Small intestine (tissue), 7 donors: ENCODE measurements around the gene CYP3A7. TPM values are rescaled to one million over a fixed set of nuclear protein-coding genes. Genes with fewer than 3 reads are reported as not detected.
"Not testable (repeated sequence)": the region's sequence is repeated elsewhere in the genome, so short reads cannot be mapped to it uniquely, and the experiment has no call there.

Experiments used
- DNase-seq, 2 donors: peaks; one replicate each; pipeline versions ENCODE4 v3.0.0 to v3.0.0-alpha.2; 2013
- FAIRE-seq: peaks from 2 replicates; lab custom pipeline; 2012; peaks lifted over from hg19 to GRCh38; lab: Jason Lieb, UNC
- H3K27ac ChIP-seq, 3 donors: one replicate each; pipeline ENCODE4 v1.5.1; 2013; ENCODE audit warnings: low read length in 2 of 3, mild to moderate bottlenecking in 2 of 3, control low read depth in 1 of 3, inconsistent platforms in 1 of 3, low read depth in 1 of 3, moderate library complexity in 1 of 3
- H3K27me3 ChIP-seq, 3 donors: one replicate each; pipeline ENCODE4 v1.6.1; 2013; ENCODE audit warnings: low read length in 3 of 3, inconsistent platforms in 1 of 3; ENCODE audit not compliant: control insufficient read depth in 3 of 3, insufficient read depth in 3 of 3
- H3K36me3 ChIP-seq, 3 donors: one replicate each; pipeline ENCODE4 v1.6.1; 2013; ENCODE audit warnings: low read length in 3 of 3, inconsistent platforms in 1 of 3, low read depth in 1 of 3, mild to moderate bottlenecking in 1 of 3, moderate library complexity in 1 of 3; ENCODE audit not compliant: control insufficient read depth in 3 of 3, insufficient read depth in 2 of 3
- H3K4me1 ChIP-seq, 3 donors: one replicate each; pipeline ENCODE4 v1.6.1; 2013; ENCODE audit warnings: low read length in 2 of 3, inconsistent platforms in 1 of 3, low read depth in 1 of 3, mild to moderate bottlenecking in 1 of 3, moderate library complexity in 1 of 3; ENCODE audit not compliant: control insufficient read depth in 3 of 3, insufficient read depth in 2 of 3
- H3K4me3 ChIP-seq, 3 donors: one replicate each; pipeline ENCODE4 v1.5.1; 2013; ENCODE audit warnings: low read length in 3 of 3, control low read depth in 1 of 3, inconsistent platforms in 1 of 3, low read depth in 1 of 3, mild to moderate bottlenecking in 1 of 3, moderate library complexity in 1 of 3
- H3K9me3 ChIP-seq, 2 donors: one replicate each; pipeline ENCODE4 v1.6.1; 2013; ENCODE audit warnings: low read depth in 1 of 2, low read length in 1 of 2; ENCODE audit not compliant: control insufficient read depth in 2 of 2, insufficient read depth in 1 of 2
- WGBS, 3 donors: extraction: QIAGEN DNeasy Blood & Tissue Kit; methylation state at CpG; one replicate each; pipeline ENCODE4 v1.1.7; 2013; 5-methylcytosine and 5-hydroxymethylcytosine counted together
- polyA plus RNA-seq, 4 donors: library from polyadenylated mRNA; stranded (reverse) in 3 of 4; unstranded in 1 of 4; fragments of 200-250 nt in 3 of 4; fragments of 120-200 nt in 1 of 4; gene quantifications; one replicate each; pipeline versions ENCODE4 v1.2.1 to v1.2.3, GENCODE V29; 2013
- donor health status: healthy with polysubstance abuse.
- donor health status: control.
- donor health status: control.
- donor health status: Bipolar disorder and iron deficiency.
- donor health status: healthy.

Gene CYP3A7
- polyA plus RNA-seq, 4 donors: 0.45 to 2.9 (median 1.3) TPM

- WGBS, 3 donors: 73 to 80% (median 75%) methylated on average over 2 of the region's 2 CpGs
- Histone ChIP-seq H3K27ac (no peak overlapping the region), H3K4me3 (no peak overlapping the region), H3K27me3 (no peaks in the 10 kb centered on the region), H3K36me3 (no peaks in the 10 kb centered on the region), H3K9me3 (no peaks in the 10 kb centered on the region), H3K4me1 (peaks cover 0 to 7% (median 0%) of the 10 kb centered on the region in 3 donors)
- FAIRE-seq (no peak), DNase-seq (no peak)
Measured at GRCh38 chr7:99739699-99740572, 4.9 kb upstream of the CYP3A7 start.

DNA sequence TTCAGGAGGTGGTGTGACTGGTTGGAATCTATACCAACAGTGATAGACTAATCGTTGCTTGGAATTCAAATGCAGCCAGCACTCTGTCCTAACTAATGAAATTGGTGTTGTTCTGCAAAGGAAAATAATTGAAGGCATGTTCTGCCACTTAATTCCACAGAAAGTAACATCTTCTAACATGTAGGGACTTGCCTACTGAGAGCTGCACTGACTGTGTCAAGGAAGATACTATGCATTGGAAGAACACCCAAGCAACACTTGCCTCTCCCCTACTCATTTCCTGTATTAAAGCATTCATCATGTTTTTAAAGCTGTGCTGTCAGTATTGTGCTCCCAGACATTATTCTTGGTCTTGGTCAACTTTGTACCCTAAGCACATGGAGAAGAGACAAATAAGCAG is 2.7 kb upstream of the CYP3A7 start:
- 74 to 90% (median 86%) methylated on average over 1 of the region's 1 CpG for WGBS, 3 donors
- no peak overlapping the region for H3K4me3 ChIP-seq
- DNase-seq: no peak
- H3K27ac ChIP-seq: no peak overlapping the region
- no peaks in the 10 kb centered on the region for H3K36me3 ChIP-seq
- H3K4me1 ChIP-seq: peaks cover 0 to 9% (median 0%) of the 10 kb centered on the region in 3 donors
- no peaks in the 10 kb centered on the region for H3K9me3 ChIP-seq
- no peaks in the 10 kb centered on the region for H3K27me3 ChIP-seq
- FAIRE-seq: no peak

DNA sequence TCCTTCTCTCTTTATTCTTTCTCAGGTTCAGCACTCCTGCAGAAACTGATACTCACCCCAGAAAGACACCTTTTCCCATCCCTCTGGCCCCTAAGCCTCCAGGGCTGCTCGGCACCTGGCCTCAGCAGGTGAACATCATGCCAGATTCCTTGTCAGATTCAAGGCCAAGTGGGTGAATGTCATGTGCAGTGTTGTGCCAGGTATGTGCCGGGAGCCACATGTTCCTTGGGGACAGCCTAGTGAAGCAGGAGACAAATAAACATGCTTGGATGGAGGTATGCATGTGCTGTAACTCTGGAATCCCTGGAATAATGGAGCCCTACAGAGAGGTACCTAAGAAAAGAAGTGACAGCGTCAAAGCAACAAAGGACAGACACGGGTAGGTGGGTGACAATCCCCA is 1.7 kb upstream of the CYP3A7 start:
- H3K9me3 ChIP-seq, H3K27ac ChIP-seq, H3K4me1 ChIP-seq, H3K36me3 ChIP-seq, H3K4me3 ChIP-seq, DNase-seq, FAIRE-seq, H3K27me3 ChIP-seq: not testable (repeated sequence)
- 79 to 90% (median 87%) methylated on average over 4 of the region's 4 CpGs for WGBS, 3 donors

DNA sequence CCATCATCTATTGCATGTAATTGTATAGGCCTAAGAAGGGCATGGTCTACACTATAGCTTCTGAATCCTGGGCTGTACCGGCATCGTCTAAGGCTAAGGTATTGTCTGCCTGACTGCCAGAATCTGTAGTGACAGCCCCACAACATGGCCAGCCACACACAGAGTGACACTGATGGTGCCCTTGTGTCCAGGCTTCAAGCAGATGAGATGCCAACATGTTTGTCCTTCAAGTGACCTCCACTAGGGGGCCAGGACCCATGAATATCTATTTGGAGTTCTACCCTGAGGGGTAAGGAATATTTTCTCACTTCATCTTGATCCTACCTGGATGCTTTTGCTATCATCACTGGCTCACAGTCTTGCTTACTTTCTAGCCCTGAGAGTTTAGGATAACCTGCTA is 1.5 kb downstream of the CYP3A7 start:
- no peaks in the 10 kb centered on the region for H3K9me3 ChIP-seq
- DNase-seq (no peak), FAIRE-seq (no peak)
- no peaks in the 10 kb centered on the region for H3K27me3 ChIP-seq
- H3K4me1 ChIP-seq: peaks cover 0 to 34% (median 8%) of the 10 kb centered on the region in 3 donors
- no peak overlapping the region for H3K4me3 ChIP-seq
- no peaks in the 10 kb centered on the region for H3K36me3 ChIP-seq
- no peak overlapping the region for H3K27ac ChIP-seq
- WGBS, 3 donors: 95 to 96% (median 96%) methylated on average over 2 of the region's 2 CpGs

- Histone ChIP-seq H3K27me3 (no peaks in the 10 kb centered on the region), H3K27ac (no peak overlapping the region), H3K4me3 (no peak overlapping the region), H3K4me1 (peaks cover 0 to 37% (median 8%) of the 10 kb centered on the region in 3 donors), H3K36me3 (no peaks in the 10 kb centered on the region), H3K9me3 (no peaks in the 10 kb centered on the region)
- no peak for FAIRE-seq
- WGBS, 3 donors: 77 to 94% (median 81%) methylated on average over 3 of the region's 3 CpGs
- no peak for DNase-seq
Measured at GRCh38 chr7:99733003-99733402, 2.0 kb downstream of the CYP3A7 start.

DNA sequence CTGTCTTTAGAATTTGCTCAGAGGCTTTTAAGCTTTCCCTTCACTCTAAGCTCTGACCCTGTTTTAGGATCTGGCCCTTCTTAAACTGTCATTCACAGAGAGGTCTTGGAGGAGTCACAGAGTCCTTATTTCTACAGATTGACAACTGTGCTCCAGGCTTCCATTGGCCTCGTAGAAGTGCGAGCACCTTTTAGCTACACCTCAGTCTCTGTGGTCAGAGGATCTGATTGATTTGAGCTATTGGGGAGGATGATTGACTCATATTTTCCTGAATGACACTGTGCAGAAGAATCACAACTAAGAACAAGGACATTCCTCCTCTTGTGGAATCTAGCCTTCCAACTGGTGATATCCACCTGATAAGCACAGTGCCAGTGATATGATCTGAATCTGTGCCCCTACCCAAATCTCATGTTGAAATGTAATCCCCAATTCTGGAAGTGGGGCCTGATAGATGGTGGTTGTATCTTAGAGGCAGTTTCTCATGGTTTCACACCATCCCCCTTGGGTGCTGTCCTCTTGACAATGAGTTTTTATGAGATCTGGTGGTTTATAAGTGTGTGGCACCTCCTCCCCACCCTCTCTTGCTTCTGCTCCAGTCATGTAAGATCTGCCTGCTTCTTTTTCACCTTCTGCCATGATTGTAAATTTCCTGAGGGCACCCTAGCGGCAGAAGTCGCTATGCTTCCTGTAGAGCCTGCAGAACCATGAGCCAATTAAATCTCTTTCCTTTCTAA is 3.2 kb downstream of the CYP3A7 start:
- Histone ChIP-seq H3K9me3 (no peaks in the 10 kb centered on the region), H3K4me3 (no peak overlapping the region), H3K27ac (no peak overlapping the region), H3K36me3 (no peaks in the 10 kb centered on the region), H3K27me3 (no peaks in the 10 kb centered on the region), H3K4me1 (peaks cover 0 to 37% (median 8%) of the 10 kb centered on the region in 3 donors)
- FAIRE-seq (no peak), DNase-seq (no peak)
- WGBS, 3 donors: 89 to 97% (median 96%) methylated on average over 4 of the region's 4 CpGs

DNA sequence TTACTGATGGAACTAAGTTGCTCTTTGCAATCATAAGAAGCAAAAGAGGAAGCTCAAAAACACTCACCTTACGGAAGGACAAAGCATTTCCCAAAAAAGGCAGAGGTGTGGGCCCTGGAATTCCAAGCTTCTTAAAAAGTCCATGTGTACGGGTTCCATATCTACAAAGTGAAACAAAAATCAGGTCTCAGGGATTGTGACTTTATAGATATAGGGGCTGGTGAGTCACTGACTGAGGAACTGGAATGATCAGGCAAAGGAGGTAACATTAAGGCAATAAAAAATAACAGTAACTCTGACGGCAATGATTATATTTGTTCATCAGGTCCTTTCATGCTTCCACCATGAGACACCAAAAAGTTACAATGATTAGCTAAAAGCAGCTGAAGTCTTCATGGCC is 4.0 kb downstream of the CYP3A7 start:
- no peaks in the 10 kb centered on the region for H3K36me3 ChIP-seq
- peak overlapping the region in 1 of 3 donors; percentile 84 for H3K27ac ChIP-seq
- peaks cover 0 to 37% (median 8%) of the 10 kb centered on the region in 3 donors for H3K4me1 ChIP-seq
- H3K27me3 ChIP-seq: no peaks in the 10 kb centered on the region
- WGBS, 3 donors: 49 to 71% (median 68%) methylated on average over 3 of the region's 3 CpGs
- no peak overlapping the region for H3K4me3 ChIP-seq
- peak in 1 of 2 donors; percentile 34 for DNase-seq
- no peak for FAIRE-seq
- H3K9me3 ChIP-seq: no peaks in the 10 kb centered on the region

GRCh38 chr7:99730238-99730810 is 4.7 kb downstream of the CYP3A7 start:
- 31 to 52% (median 45%) methylated on average over 1 of the region's 1 CpG for WGBS, 3 donors
- peak in 1 of 2 donors; percentile 55 for DNase-seq
- Histone ChIP-seq H3K27ac (peak overlapping the region in 1 of 3 donors; percentile 84), H3K27me3 (no peaks in the 10 kb centered on the region), H3K9me3 (no peaks in the 10 kb centered on the region), H3K36me3 (no peaks in the 10 kb centered on the region), H3K4me1 (peaks cover 0 to 32% (median 8%) of the 10 kb centered on the region in 3 donors), H3K4me3 (no peak overlapping the region)
- FAIRE-seq: no peak
